Daoy (cell line): ENCODE measurements around the gene ARL15. TPM values are rescaled to one million over a fixed set of nuclear protein-coding genes. Genes with fewer than 3 reads are reported as not detected.
"Not testable (repeated sequence)": the region's sequence is repeated elsewhere in the genome, so short reads cannot be mapped to it uniquely, and the experiment has no call there.

ENCODE experiments used
- DNase-seq: peaks from one replicate; pipeline ENCODE4 v3.0.0-alpha.2; 2015; ENCODE audit warnings: low read depth
- total RNA-seq: library from RNA; depleted of rRNA; stranded (reverse); fragments of >200 nt; shearing (Covaris generic); gene quantifications from 2 replicates; pipeline ENCODE4 v1.2.3, GENCODE V29; 2014

Gene ARL15
- total RNA-seq, 1 experiment from 2014 or later = 5.9 TPM

GRCh38 chr5:53902296-53902907, 408.0 kb downstream of the ARL15 start:
- no peak for DNase-seq

DNA sequence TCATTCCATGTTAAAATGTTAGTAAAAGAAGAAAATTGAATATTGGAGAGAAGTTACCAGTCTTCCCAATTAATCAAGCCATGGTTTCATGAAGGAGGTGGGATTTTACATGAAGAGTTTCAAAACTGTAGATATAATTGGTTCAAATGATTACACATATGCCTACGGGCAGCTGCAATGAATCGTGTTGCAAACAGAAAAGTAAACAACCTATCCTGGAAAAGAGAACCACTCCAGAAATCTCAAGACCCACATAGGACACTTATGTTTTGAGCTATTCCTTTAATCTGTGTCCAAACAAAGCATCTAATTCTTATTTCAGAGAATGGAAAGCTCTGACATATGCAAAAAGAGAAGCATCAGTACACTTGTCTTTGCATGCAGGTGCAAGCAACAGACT, 409.7 kb downstream of the ARL15 start:
- no peak for DNase-seq

GRCh38 chr5:53895091-53895683, 415.2 kb downstream of the ARL15 start:
- no peak for DNase-seq

DNA sequence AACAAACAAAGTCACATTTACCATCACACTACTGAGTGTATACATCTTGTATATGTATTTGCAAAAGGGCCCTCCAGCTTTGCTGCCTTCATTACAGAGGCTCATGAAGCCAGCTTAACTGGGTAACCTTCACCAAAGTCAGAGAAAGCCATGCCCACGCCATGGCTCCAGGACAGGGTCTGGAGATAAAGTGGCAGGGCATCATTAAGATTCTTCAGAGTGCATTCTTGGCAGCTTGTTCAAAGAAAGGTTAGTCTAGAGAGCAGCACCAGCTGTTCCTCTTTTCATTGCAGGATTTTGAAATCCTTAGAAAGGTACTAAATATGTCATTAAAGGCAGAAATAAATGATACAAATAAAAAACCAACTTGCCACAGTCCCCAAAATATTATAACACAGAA, 416.7 kb downstream of the ARL15 start:
- no peak for DNase-seq

DNA sequence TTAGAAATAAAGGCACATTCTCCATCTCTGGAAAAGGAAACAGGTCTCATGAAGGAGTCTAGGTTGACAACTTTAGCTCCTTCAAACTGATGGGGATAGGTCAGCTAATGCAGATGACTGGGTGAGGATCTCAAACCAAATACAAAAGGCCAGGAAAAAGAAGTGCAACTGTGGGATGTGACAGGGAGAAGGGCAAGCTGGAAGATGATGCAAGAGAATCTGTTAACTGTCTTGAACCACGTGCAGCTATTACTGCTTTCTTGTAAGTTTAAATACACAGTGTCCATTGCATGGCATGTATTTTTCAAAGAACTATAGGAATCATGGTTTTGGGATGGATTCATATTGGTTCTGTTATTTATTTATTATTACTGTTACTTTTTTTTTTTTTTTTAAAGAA, 418.1 kb downstream of the ARL15 start:
- DNase-seq = no peak

DNA sequence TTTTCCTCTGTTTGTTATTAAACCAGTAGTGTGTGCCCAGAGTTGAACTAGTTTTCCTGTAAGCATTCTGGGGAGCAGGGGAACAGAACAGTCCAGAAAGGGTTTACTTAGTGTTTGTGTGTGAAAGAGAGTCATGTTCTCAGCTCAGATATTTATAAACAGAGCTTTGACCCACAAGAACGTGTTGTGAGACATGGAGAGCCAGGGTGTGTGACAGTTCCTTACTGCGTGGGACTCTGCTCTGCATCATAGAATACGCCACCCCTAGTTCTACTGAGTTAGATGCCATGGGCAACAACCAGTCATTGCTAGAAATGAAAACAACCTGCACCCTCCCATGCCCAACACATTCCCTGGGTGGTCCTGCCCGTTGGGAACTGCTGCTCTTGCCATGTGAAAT, 419.2 kb downstream of the ARL15 start:
- DNase-seq = no peak

- no peak for DNase-seq
Measured at GRCh38 chr5:53890490-53890889, 419.9 kb downstream of the ARL15 start.

GRCh38 chr5:53884844-53885243, 425.5 kb downstream of the ARL15 start:
- DNase-seq = no peak

DNA sequence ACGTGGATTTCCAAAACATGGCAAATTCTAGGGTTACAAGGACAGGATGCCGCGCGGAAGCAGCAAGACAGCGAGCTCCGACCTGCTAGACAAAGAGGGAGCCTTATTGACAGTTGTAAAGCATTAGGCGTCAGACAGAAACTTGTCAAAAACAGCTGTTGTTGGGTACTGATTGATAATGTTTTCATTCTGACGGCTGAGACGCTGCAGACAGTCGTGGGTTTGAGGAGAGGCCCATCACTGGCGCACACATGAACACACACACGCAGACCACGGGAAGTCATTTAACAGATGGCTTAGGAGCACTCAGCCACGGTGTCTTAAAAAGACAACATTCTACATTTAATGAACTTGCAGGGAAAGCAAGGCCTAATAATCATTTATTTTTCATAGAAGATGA, 426.0 kb downstream of the ARL15 start:
- no peak for DNase-seq

DNA sequence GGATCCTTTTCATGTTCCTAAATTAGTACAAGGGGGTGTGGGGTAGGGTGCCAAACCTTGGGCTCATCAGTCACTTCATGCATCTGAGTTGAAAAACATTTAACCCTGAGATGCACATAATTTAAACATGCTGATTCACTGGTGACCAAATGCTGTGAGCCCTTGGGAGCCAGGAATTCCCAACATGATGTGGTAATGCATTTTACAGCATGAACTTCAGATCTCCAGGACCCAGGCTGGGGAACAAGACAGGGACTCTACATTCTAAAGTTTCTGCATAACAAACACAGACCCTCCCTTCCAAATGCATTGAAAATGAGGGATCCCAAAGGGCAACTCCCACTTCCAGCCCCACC, 427.7 kb downstream of the ARL15 start:
- DNase-seq = no peak

DNA sequence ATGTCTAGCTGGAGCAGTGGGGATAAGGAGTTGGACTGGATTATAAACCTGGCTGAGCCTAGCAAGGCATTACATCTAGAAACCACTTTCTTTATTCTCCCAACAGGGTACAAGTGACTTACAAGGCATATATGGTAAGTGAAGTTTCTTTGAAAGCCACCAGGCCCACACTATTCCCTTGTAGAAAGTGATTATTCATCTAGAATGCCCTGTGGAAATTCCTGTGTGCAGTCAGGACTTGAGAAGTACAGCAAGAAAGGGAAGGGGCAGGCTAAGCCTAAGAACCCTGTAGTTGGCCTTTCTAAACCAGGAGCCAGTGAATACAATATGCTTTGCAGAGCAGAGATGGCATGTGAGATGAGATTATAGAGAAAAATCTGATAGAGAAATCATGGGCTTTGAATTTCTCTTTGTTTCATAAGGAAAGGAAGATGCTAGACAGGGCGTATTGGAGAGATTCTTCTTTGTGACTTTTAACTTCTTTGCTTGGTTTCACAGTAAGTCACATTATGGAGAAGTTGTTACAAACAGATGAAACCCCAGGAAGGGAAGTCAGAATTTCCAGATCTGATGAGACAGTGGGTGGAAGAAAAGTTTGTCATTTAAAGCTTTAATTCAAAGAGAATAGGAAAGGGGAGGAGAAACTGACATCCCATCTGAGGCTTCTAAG, 428.2 kb downstream of the ARL15 start:
- no peak for DNase-seq

DNA sequence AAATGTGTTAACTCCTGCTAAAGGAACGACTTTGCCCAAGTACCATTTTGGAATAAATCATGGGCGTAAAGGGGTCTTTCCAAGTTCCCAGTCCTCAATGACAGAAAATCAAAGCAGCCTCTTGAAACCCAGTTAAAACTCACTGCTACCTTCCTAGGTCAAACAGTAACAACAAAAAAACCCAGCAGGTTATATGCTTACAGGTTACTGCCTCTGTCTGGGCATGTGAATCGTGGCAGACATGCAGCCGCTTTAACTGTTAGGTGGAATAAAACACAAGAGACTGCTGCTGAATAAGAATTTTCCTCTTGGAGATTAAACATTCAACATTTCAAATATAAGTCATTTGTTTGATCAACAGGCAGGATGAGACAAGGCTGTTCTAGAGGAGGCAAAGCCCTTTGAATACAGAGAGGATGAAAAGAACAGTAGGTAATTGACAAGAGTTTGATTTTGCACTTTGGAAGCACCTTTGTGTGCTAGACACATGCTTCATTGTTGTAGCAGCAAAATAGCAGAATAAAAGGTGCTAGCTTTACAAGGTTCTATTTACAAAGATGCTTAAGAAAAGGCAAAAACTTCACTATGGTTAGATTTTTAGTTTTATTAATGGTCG, 430.6 kb downstream of the ARL15 start:
- no peak for DNase-seq

GRCh38 chr5:53878015-53878414, 432.4 kb downstream of the ARL15 start:
- no peak for DNase-seq

DNA sequence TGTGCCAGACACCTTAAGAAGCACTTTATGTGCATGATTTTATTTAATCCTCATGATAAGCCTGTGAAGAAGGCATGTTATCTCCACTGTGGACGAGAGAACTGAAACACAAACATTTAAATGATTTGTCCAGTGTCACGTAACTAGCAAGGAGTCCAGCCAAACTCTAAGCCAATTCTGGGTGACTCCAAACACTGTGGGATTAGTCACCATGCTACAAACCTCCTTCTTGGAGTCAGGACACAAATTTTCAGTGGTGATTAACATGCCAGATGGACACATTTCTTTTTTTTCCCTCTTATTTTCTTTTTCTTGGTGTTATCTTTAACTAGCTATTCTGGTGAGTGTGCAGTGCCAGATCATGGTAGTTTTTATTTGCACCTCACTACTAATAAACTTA, 433.1 kb downstream of the ARL15 start:
- DNase-seq = peak; percentile 43

GRCh38 chr5:53874409-53874808, 436.0 kb downstream of the ARL15 start:
- no peak for DNase-seq

DNA sequence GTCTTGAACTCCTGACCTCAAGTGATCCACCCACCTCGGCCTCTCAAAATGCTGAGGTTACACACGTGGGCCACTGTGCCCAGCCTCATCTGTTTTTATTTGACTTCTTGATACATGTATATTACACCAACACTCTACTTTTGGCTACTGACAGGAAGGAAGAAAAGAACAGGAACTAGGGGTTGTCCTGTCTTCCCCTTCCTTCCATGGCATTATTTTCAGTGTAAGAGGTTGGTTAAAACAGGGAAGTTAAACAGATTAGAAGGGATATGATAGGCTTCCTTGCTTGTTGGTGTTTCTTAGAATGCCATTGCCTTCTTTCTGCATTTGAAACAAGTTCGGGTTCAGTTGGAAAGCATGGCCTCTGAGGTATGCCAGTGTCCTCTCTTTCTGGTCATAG, 437.1 kb downstream of the ARL15 start:
- no peak for DNase-seq

DNA sequence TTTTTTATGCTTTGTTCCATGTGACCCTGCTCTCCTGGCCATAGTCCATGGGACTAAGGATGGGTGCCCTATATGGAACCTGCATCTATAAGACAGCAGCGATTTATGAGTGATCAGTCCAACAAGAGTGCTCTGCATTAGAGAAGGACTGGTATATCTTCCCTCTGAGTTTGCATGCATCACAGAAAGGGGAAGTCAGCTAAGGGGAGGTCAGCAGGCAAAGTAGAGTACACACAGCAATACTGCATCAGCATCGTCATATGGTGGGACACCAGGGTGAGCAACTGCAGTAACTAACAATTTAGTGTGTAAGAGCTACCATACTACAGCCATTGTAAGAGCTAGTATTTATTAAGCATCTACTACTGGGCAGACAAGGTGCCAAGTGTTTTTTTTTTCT, 438.6 kb downstream of the ARL15 start:
- DNase-seq = no peak

- DNase-seq = no peak
Measured at GRCh38 chr5:53871050-53871449, 439.3 kb downstream of the ARL15 start.

- no peak for DNase-seq
Measured at GRCh38 chr5:53858700-53859456, 451.5 kb downstream of the ARL15 start.

DNA sequence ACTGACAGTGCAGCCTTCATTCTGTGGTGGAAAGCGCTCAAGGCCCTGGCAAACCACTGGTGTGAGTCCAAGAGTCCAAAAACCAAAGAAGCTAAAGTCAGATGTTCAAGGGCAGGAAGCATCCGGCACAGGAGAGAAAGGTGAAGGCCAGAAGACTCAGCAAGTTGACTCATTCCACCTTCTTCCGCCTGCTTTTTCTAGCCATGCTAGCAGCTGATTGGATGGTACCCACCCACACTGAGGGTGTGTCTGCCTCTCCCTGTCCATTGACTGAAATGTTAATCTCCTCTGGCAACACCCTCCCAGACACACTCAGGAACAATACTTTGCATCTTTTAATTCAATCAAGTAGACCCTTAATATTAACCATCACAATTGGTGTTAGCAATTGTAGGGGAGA, 453.9 kb downstream of the ARL15 start:
- DNase-seq = no peak

GRCh38 chr5:53836851-53837430, 473.4 kb downstream of the ARL15 start:
- DNase-seq = not testable (repeated sequence)

DNA sequence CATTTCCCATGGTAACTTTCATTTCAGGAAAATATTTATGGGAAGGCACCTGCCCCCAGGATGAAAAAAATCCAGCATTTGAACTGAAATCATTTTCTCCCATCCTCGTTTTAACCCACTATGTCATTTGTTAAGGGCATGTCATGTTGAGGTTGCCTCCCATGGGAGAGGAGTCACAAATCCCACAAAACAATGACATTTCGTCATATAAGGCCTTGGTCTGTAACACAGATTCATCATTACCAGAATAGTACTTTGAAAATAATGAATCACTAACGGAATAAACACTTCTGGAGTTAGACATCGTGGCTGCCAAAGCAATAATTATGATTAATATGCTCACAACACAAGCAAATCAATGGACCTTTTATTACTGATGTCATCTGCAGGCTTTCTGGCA, 475.9 kb downstream of the ARL15 start:
- DNase-seq = no peak
